Suprapubic skin (tissue), 4 donors: ENCODE results near the gene VWA3B. TPM values are rescaled to one million over a fixed set of nuclear protein-coding genes. Genes with fewer than 3 reads are reported as not detected.
"Not testable (repeated sequence)": the region's sequence is repeated elsewhere in the genome, so short reads cannot be mapped to it uniquely, and the experiment has no call there.

Experiments used
- DNase-seq, 2 donors: peaks; one replicate each; pipeline ENCODE4 v3.0.0-alpha.2; 2019; ENCODE audit warnings: low spot score in 2 of 2
- H3K27ac ChIP-seq: fragments of 200-600 bp; sonication (generic); one replicate; pipeline ENCODE4 v1.5.1; 2019
- H3K27me3 ChIP-seq: fragments of 200-600 bp; sonication (generic); one replicate; pipeline ENCODE4 v1.5.1; 2019
- H3K36me3 ChIP-seq: fragments of 200-600 bp; sonication (generic); one replicate; pipeline ENCODE4 v1.5.1; 2019
- H3K4me1 ChIP-seq: fragments of 200-600 bp; sonication (generic); one replicate; pipeline ENCODE4 v1.5.1; 2019
- H3K4me3 ChIP-seq: fragments of 200-600 bp; sonication (generic); one replicate; pipeline ENCODE4 v1.5.1; 2019; ENCODE audit warnings: mild to moderate bottlenecking
- H3K9me3 ChIP-seq: fragments of 200-600 bp; sonication (generic); one replicate; pipeline ENCODE4 v1.5.1; 2019
- CTCF ChIP-seq, 2 donors: fragments of 200-600 bp in 1 of 2; fragments of 450-650 bp in 1 of 2; sonication (generic) in 1 of 2; IDR thresholded peaks; one replicate each; pipeline ENCODE4 v1.5.1; 2016 to 2019; ENCODE audit warnings: antibody characterized with exemption in 2 of 2, mild to moderate bottlenecking in 1 of 2, moderate library complexity in 1 of 2
- EP300 ChIP-seq: sonication (generic); formaldehyde crosslinking; IDR thresholded peaks from one replicate; pipeline ENCODE4 v1.6.1; 2017; ENCODE audit warnings: antibody characterized with exemption
- POLR2A ChIP-seq, 2 donors: fragments of 450-650 bp; IDR thresholded peaks; one replicate each; pipeline ENCODE4 v1.6.1; 2017; ENCODE audit warnings: antibody characterized with exemption in 2 of 2, mild to moderate bottlenecking in 2 of 2, moderate library complexity in 2 of 2
- POLR2AphosphoS5 ChIP-seq, 3 donors: sonication (generic); formaldehyde crosslinking; IDR thresholded peaks; one replicate each; pipeline ENCODE4 v1.6.1; 2017; ENCODE audit warnings: antibody characterized with exemption in 3 of 3
- WGBS: methylation state at CpG from one replicate; pipeline ENCODE4 v1.1.5; 2018; 5-methylcytosine and 5-hydroxymethylcytosine counted together
- total RNA-seq, 4 donors: library from RNA; depleted of rRNA; stranded (reverse); fragments of >200 nt; gene quantifications; one replicate each; pipeline ENCODE4 v1.1.0, GENCODE V29; 2016

VWA3B gene
- total RNA-seq, 4 donors from 2014 or later, result not detected

- TF ChIP-seq POLR2A (IDR thresholded peaks at IDR 0.05), result no peak
- no peak for TF ChIP-seq EP300
- no peak for TF ChIP-seq POLR2AphosphoS5 (IDR thresholded peaks at IDR 0.05)
- no peak for TF ChIP-seq CTCF (IDR thresholded peaks at IDR 0.05)
- no peaks in the 10 kb centered on the region for H3K9me3 ChIP-seq
- no peak overlapping the region for H3K27ac ChIP-seq
- no peak overlapping the region for H3K4me3 ChIP-seq
- WGBS, result 75% methylated on average over 7 of the region's 8 CpGs
- H3K36me3 ChIP-seq, result no peaks in the 10 kb centered on the region
- DNase-seq, result no peak
- peaks cover 3% of the 10 kb centered on the region for H3K27me3 ChIP-seq
- H3K4me1 ChIP-seq, result no peaks in the 10 kb centered on the region
Observed at GRCh38 chr2:98299211-98299905, 212.4 kb downstream of the VWA3B start.

DNA sequence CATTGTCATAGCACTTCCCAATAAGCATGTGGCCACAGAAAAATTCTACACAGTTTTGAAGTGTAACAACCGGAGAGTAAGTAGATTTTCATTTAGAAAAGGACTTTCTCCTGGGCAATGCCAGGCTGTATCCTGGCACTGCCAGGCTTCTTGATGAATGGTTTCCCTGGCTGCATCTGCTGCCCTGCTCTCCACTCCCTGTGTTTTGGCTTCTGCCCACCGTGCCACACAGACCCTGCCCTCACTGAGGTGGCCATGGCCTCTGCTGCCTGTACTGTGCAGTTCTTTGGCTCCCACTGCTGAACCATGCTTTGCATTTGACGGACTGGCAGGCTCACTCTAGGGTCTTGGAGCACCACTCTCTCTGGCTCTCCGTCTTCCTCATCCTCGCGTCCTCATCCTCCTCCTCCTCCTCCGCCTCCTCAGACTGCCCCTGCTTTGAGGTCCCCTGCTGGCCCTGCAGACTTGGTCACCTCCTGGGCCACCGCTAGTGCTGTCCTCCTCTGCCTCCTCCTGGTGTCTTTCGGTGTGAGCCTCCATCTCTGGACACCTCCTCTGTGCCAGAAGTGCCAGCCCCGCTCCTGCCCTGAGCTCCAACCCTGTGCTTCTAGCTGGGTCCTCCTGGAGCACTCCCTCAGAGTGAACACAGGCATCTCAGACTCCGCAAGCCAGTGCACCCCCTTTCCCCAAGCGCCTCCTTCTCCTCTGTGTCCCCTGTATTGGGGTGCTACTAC is 213.3 kb downstream of the VWA3B start:
- no peak overlapping the region for H3K4me3 ChIP-seq
- TF ChIP-seq POLR2AphosphoS5 (IDR thresholded peaks at IDR 0.05), result no peak
- TF ChIP-seq EP300, result no peak
- TF ChIP-seq CTCF (IDR thresholded peaks at IDR 0.05), result no peak
- TF ChIP-seq POLR2A (IDR thresholded peaks at IDR 0.05), result no peak
- H3K36me3 ChIP-seq, result no peaks in the 10 kb centered on the region
- no peak for DNase-seq
- 91% methylated on average over 12 of the region's 12 CpGs for WGBS
- H3K27ac ChIP-seq, result no peak overlapping the region
- peaks cover 3% of the 10 kb centered on the region for H3K27me3 ChIP-seq
- no peaks in the 10 kb centered on the region for H3K9me3 ChIP-seq
- no peaks in the 10 kb centered on the region for H3K4me1 ChIP-seq

- Histone ChIP-seq H3K9me3 (no peaks in the 10 kb centered on the region), H3K27me3 (peaks cover 7% of the 10 kb centered on the region), H3K4me1 (no peaks in the 10 kb centered on the region), H3K36me3 (no peaks in the 10 kb centered on the region), H3K27ac (no peak overlapping the region), H3K4me3 (no peak overlapping the region)
- TF ChIP-seq CTCF (IDR thresholded peaks at IDR 0.05), result no peak
- TF ChIP-seq EP300, result no peak
- no peak for TF ChIP-seq POLR2AphosphoS5 (IDR thresholded peaks at IDR 0.05)
- TF ChIP-seq POLR2A (IDR thresholded peaks at IDR 0.05), result no peak
- DNase-seq, result no peak
- WGBS, result 46% methylated on average over 5 of the region's 5 CpGs
Observed at GRCh38 chr2:98301469-98301868, 214.5 kb downstream of the VWA3B start.

DNA sequence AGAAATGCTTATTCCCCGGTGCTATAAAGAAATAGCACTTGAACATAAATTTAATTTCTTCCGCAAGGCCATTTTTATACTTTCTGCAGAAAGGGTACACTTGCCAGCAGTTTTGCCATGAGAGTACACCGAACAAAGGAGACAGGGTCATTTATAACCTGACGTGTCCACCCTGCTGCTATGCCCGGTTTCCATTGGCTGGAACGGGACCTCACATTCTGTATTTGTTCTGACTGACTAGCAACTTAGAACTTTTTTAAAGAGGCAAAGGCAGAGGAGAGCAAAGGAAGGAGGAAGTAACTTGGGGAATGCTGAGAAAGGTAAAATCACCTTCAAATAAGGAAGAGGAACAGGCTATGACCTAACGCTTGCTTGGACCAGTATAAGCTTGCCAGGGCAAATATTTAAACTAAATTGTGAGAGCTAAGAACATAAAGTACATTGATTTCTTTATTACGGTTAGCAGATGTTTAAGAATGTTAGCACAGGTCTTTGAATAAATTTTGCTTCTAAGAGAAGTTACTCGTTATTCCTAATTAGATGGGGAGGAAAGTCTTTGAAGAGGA is 220.2 kb downstream of the VWA3B start:
- DNase-seq, H3K9me3 ChIP-seq, H3K27ac ChIP-seq, H3K4me3 ChIP-seq, H3K4me1 ChIP-seq, H3K36me3 ChIP-seq: not testable (repeated sequence)
- H3K27me3 ChIP-seq, result peaks cover 25% of the 10 kb centered on the region
- WGBS, result 76% methylated on average over 9 of the region's 9 CpGs

GRCh38 chr2:98308068-98308467 is 221.1 kb downstream of the VWA3B start:
- TF ChIP-seq POLR2A (IDR thresholded peaks at IDR 0.05) (no peak), EP300 (no peak), CTCF (IDR thresholded peaks at IDR 0.05) (no peak), POLR2AphosphoS5 (IDR thresholded peaks at IDR 0.05) (no peak)
- no peak for DNase-seq
- Histone ChIP-seq H3K9me3 (no peaks in the 10 kb centered on the region), H3K36me3 (no peaks in the 10 kb centered on the region), H3K27me3 (peaks cover 25% of the 10 kb centered on the region), H3K27ac (no peak overlapping the region), H3K4me3 (no peak overlapping the region), H3K4me1 (no peaks in the 10 kb centered on the region)
- 26% methylated on average over 8 of the region's 8 CpGs for WGBS
